GM10266 (cell line): Measurements from ENCODE around the gene SCYGR4.
A peak's percentile ranks its signal among the peaks of the same experiment; 100 is the strongest.

Experiments used
- DNase-seq: peaks from one replicate; pipeline ENCODE4 v3.0.0; 2012; ENCODE audit errors: extremely low spot score
- TF ChIP-seq, protein P1 (sequence below): IDR thresholded peaks from 2 replicates; pipeline ENCODE4 v1.5.1; 2012; ENCODE audit warnings: mild to moderate bottlenecking, low read depth; ENCODE audit not compliant: control insufficient read depth, insufficient read depth; ENCODE audit errors: missing control alignments

SCYGR4 gene

GRCh38 chr2:227626580-227627151, 9.4 kb downstream of the SCYGR4 start:
- DNase-seq, result no peak

GRCh38 chr2:227627769-227628168, 10.5 kb downstream of the SCYGR4 start:
- TF ChIP-seq, protein P1, sequence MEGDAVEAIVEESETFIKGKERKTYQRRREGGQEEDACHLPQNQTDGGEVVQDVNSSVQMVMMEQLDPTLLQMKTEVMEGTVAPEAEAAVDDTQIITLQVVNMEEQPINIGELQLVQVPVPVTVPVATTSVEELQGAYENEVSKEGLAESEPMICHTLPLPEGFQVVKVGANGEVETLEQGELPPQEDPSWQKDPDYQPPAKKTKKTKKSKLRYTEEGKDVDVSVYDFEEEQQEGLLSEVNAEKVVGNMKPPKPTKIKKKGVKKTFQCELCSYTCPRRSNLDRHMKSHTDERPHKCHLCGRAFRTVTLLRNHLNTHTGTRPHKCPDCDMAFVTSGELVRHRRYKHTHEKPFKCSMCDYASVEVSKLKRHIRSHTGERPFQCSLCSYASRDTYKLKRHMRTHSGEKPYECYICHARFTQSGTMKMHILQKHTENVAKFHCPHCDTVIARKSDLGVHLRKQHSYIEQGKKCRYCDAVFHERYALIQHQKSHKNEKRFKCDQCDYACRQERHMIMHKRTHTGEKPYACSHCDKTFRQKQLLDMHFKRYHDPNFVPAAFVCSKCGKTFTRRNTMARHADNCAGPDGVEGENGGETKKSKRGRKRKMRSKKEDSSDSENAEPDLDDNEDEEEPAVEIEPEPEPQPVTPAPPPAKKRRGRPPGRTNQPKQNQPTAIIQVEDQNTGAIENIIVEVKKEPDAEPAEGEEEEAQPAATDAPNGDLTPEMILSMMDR, result no peak

More at GRCh38 chr2:227626580-227627151, 9.4 kb downstream of the SCYGR4 start:
- TF ChIP-seq, protein P1, result no peak

DNA sequence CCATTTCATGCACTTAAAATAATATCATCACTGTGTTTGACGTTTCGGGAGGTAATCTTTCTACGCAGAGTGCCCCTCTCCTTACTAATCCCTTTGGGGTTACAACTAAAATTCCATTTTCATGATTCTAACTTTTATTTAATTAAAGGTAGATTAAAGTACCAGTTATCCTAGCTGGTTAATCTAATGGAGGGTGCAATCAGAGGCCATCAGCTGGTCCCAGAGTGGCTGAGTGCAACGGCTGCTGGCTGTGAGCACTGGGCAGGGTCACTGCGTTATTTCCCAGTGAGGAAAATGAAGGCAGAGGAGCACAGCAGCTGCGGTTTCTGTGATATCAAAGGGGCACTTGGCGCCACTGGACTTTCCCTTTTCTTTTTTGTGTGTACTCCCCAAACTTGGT, 12.1 kb downstream of the SCYGR4 start:
- no peak for DNase-seq
- TF ChIP-seq, protein P1, result no peak

More at GRCh38 chr2:227627769-227628168, 10.5 kb downstream of the SCYGR4 start:
- DNase-seq, result peak; percentile 47

DNA sequence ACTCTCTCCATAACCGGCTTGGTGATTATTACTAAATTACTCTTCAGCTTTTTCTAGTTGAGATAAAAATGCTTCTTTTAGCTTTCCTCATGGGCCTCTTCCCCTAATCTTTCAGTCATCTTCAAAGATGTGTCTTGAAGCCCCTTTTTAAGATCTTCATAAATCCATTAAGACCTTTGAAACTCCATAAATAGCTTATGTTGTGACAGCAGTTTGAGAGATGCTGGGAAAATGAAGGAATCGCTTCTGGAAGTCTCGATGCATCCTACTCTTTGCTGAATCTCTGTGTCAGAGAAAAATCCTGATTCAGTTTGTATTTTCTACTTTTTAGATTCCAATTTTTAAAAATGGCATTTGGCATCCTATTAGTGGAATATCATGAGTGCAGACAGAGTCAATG, 13.0 kb downstream of the SCYGR4 start:
- TF ChIP-seq, protein P1, result no peak
- no peak for DNase-seq

DNA sequence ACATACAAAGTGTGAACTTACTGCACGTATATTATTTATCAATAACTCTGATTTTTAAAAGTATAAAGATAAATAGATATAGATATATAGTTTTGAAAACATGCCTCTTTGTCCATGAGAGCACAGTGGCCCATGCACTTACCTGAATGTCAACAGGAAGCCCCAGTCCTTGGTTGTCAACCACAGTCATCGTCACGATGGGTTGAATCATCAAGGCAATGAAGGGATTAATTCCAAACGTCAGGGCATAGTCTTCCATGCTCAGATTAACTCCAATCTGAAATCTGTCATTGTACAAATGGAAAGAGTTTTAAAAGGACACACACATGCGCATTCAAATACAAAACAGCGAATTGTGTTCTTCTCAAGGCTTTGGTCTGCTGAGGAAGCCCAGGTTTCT, 15.5 kb downstream of the SCYGR4 start:
- DNase-seq, result no peak
- TF ChIP-seq, protein P1, result no peak

- TF ChIP-seq, protein P1, result no peak
These were observed 16.9 kb downstream of the SCYGR4 start for GRCh38 chr2:227634201-227634600.

DNA sequence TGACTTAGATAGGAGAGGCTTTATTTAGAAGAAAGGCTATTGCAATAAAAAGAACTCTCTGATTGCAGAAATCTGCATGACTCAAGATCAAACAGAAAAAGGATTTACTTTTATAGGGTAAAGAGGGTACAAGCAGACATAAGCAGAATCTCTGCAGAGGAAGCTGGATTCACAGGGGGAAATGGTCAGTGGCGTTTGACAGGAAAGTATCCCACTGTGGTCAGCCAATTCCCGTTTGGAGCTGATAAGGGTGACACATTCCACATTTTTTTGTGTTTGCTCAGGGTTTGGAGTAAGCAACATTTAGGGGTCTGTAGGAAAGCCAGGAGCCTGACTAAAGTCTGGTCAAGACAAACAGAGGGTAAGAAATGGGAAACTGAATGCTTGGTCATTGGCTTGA, 25.4 kb downstream of the SCYGR4 start:
- TF ChIP-seq, protein P1, result no peak
- DNase-seq, result no peak

More at GRCh38 chr2:227634201-227634600, 16.9 kb downstream of the SCYGR4 start:
- no peak for DNase-seq
